ENCODE results near the gene GPR137.
"Not testable (repeated sequence)": the region's sequence is repeated elsewhere in the genome, so short reads cannot be mapped to it uniquely, and the experiment has no call there.

GPR137 gene

GRCh38 chr11:64320556-64320955 lies 34.9 kb downstream of the GPR137 start:
- no peak for TF ChIP-seq CTCF (conservative IDR thresholded peaks at IDR 0.05; ENCODE audit: low read depth, low read length)
- no peak for DNase-seq (ENCODE audit: low read depth)
- H3K4me3 ChIP-seq (ENCODE audit: low read depth, low read length) = no peak overlapping the region

- H3K4me3 ChIP-seq (ENCODE audit: low read depth, low read length) = no peak overlapping the region
- no peak for TF ChIP-seq CTCF (conservative IDR thresholded peaks at IDR 0.05; ENCODE audit: low read depth, low read length)
- no peak for DNase-seq (ENCODE audit: low read depth)
Measured at GRCh38 chr11:64321026-64321425, 35.4 kb downstream of the GPR137 start.

- TF ChIP-seq CTCF (conservative IDR thresholded peaks at IDR 0.05; ENCODE audit: low read depth, low read length) = no peak
Measured at GRCh38 chr11:64321533-64321932, 35.9 kb downstream of the GPR137 start.

GRCh38 chr11:64322925-64323260 lies 37.2 kb downstream of the GPR137 start:
- no peak overlapping the region for H3K4me3 ChIP-seq (ENCODE audit: low read depth, low read length)

More at GRCh38 chr11:64321533-64321932, 35.9 kb downstream of the GPR137 start:
- no peak overlapping the region for H3K4me3 ChIP-seq (ENCODE audit: low read depth, low read length)
- peak; percentile 16 for DNase-seq (ENCODE audit: low read depth)

GRCh38 chr11:64323373-64323772 lies 37.7 kb downstream of the GPR137 start:
- no peak for DNase-seq (ENCODE audit: low read depth)
- no peak for TF ChIP-seq CTCF (conservative IDR thresholded peaks at IDR 0.05; ENCODE audit: low read depth, low read length)
- no peak overlapping the region for H3K4me3 ChIP-seq (ENCODE audit: low read depth, low read length)

More at GRCh38 chr11:64322925-64323260, 37.2 kb downstream of the GPR137 start:
- TF ChIP-seq CTCF (conservative IDR thresholded peaks at IDR 0.05; ENCODE audit: low read depth, low read length) = no peak
- DNase-seq (ENCODE audit: low read depth) = no peak

- H3K4me3 ChIP-seq (ENCODE audit: low read depth, low read length); DNase-seq (ENCODE audit: low read depth): not testable (repeated sequence)
Measured at GRCh38 chr11:64323984-64324383, 38.3 kb downstream of the GPR137 start.

GRCh38 chr11:64324692-64325469 lies 39.2 kb downstream of the GPR137 start:
- TF ChIP-seq CTCF (conservative IDR thresholded peaks at IDR 0.05; ENCODE audit: low read depth, low read length) = no peak
- no peak for DNase-seq (ENCODE audit: low read depth)
- no peak overlapping the region for H3K4me3 ChIP-seq (ENCODE audit: low read depth, low read length)
